Measurements from ENCODE around the gene LILRB2.
"Not testable (repeated sequence)": the region's sequence is repeated elsewhere in the genome, so short reads cannot be mapped to it uniquely, and the experiment has no call there.

DNA sequence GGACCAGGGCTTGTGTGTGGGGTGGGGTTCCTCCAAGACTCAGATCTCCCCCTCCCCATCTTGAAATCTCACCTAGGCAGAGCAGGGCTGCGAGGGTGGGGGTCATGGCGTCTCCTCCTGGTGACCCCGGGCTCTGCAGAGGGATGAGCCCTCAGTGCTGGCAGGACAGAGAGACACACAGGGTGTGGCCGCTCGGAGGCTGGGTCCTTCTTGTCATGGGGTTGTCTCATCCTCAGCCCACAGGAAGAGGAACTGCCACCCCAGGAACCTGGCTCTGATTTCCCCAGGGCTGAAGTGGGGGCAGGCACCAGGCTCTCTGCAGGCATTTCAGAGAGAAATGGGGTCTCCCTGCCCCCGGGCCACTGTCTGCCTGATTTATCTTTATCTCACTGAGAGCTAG is 38.3 kb downstream of the LILRB2 start, which contains the start of gene LILRA6:
- TF ChIP-seq, protein P1, sequence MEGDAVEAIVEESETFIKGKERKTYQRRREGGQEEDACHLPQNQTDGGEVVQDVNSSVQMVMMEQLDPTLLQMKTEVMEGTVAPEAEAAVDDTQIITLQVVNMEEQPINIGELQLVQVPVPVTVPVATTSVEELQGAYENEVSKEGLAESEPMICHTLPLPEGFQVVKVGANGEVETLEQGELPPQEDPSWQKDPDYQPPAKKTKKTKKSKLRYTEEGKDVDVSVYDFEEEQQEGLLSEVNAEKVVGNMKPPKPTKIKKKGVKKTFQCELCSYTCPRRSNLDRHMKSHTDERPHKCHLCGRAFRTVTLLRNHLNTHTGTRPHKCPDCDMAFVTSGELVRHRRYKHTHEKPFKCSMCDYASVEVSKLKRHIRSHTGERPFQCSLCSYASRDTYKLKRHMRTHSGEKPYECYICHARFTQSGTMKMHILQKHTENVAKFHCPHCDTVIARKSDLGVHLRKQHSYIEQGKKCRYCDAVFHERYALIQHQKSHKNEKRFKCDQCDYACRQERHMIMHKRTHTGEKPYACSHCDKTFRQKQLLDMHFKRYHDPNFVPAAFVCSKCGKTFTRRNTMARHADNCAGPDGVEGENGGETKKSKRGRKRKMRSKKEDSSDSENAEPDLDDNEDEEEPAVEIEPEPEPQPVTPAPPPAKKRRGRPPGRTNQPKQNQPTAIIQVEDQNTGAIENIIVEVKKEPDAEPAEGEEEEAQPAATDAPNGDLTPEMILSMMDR (IDR thresholded peaks at IDR 0.05; ENCODE audit: low read length), result not testable (repeated sequence)
- TF ChIP-seq EZH2 (optimal IDR thresholded peaks at IDR 0.05; ENCODE audit: low read depth, low read length); EZH2phosphoT487 (IDR thresholded peaks at IDR 0.05; ENCODE audit: low read length): not testable (repeated sequence)

Measured in MM.1S (cell line).